ENCODE results near the gene LRRC8B.

DNA sequence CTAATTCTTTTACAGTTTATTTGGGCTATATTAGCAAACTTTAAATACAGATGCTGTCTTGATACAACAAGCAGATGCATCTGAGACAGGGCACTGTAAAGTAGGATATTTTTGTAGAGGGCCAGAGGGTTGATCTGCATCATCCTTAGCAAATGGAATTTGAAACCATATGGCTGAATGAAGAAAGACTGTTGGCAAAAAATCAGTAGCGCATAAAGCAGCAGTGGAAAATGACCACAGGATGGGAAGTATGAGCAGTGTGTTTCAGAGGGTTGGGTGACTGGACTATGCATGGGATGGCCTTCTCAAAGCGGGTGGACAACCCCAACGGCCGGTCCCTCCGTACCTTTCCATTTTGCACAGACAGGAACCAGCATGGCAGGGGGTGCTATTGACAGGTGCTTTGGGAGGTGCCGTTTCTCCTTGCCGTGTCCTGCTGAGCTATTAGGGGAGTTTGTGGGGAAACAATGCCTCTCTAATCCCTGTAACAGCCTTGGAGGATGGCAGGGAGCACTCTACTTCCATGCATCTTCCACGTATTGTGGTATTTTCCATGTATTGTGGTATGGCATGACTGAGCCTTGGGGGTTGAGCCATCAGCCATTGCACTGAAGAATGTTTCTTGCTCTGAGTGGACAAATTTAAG is 5.9 kb downstream of the LRRC8B start:
- TF ChIP-seq, protein P1, sequence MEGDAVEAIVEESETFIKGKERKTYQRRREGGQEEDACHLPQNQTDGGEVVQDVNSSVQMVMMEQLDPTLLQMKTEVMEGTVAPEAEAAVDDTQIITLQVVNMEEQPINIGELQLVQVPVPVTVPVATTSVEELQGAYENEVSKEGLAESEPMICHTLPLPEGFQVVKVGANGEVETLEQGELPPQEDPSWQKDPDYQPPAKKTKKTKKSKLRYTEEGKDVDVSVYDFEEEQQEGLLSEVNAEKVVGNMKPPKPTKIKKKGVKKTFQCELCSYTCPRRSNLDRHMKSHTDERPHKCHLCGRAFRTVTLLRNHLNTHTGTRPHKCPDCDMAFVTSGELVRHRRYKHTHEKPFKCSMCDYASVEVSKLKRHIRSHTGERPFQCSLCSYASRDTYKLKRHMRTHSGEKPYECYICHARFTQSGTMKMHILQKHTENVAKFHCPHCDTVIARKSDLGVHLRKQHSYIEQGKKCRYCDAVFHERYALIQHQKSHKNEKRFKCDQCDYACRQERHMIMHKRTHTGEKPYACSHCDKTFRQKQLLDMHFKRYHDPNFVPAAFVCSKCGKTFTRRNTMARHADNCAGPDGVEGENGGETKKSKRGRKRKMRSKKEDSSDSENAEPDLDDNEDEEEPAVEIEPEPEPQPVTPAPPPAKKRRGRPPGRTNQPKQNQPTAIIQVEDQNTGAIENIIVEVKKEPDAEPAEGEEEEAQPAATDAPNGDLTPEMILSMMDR (IDR thresholded peaks at IDR 0.05) = no peak
- TF ChIP-seq POLR2A (IDR thresholded peaks at IDR 0.05) = no peak

All from ovary (tissue), 3 donors.